Ammon's horn (tissue), 1 donor: ENCODE measurements around the gene DUS1L.
A peak's percentile ranks its signal among the peaks of the same experiment; 100 is the strongest.
"Not testable (repeated sequence)": the region's sequence is repeated elsewhere in the genome, so short reads cannot be mapped to it uniquely, and the experiment has no call there.

Experiments
- DNase-seq: peaks from one replicate; pipeline ENCODE4 v3.0.0-alpha.2; 2016; ENCODE audit warnings: low spot score

The DUS1L gene

GRCh38 chr17:82039695-82040299 lies 25.8 kb downstream of the DUS1L start:
- DNase-seq = no peak

GRCh38 chr17:82038796-82039409 lies 26.7 kb downstream of the DUS1L start:
- DNase-seq = not testable (repeated sequence)

- no peak for DNase-seq
Measured at GRCh38 chr17:82037889-82038195, 27.8 kb downstream of the DUS1L start.

GRCh38 chr17:82037092-82037888 lies 28.3 kb downstream of the DUS1L start, which contains the start of gene DCXR:
Gene DCXR (minus strand): TSS chr17:82037697. CDS start chr17:82037682, 15 bp downstream.
- DNase-seq = peak; percentile 99

GRCh38 chr17:82036634-82037091 lies 28.9 kb downstream of the DUS1L start:
- no peak for DNase-seq

GRCh38 chr17:82035956-82036633 lies 29.5 kb downstream of the DUS1L start:
- no peak for DNase-seq

GRCh38 chr17:82035488-82035887 lies 30.1 kb downstream of the DUS1L start:
- DNase-seq = no peak

- DNase-seq = no peak
Measured at GRCh38 chr17:82034371-82035011, 31.1 kb downstream of the DUS1L start.

GRCh38 chr17:82033359-82034085 lies 32.1 kb downstream of the DUS1L start:
- no peak for DNase-seq

- DNase-seq = no peak
Measured at GRCh38 chr17:82031885-82032627, 33.5 kb downstream of the DUS1L start.

- no peak for DNase-seq
Measured at GRCh38 chr17:82031303-82031884, 34.2 kb downstream of the DUS1L start, which contains the start of gene RAC3. Gene RAC3 (plus strand): TSS chr17:82031678. CDS start chr17:82031762, 84 bp downstream.

GRCh38 chr17:82030470-82031302 lies 34.9 kb downstream of the DUS1L start:
- peak; percentile 86 for DNase-seq

- DNase-seq = no peak
Measured at GRCh38 chr17:82029990-82030469, 35.6 kb downstream of the DUS1L start.

GRCh38 chr17:82029391-82029790 lies 36.2 kb downstream of the DUS1L start:
- DNase-seq = no peak

- no peak for DNase-seq
Measured at GRCh38 chr17:82028966-82029365, 36.6 kb downstream of the DUS1L start.

GRCh38 chr17:82028246-82028645 lies 37.4 kb downstream of the DUS1L start:
- no peak for DNase-seq

GRCh38 chr17:82025401-82026107 lies 40.0 kb downstream of the DUS1L start:
- no peak for DNase-seq

GRCh38 chr17:82024859-82025258 lies 40.7 kb downstream of the DUS1L start:
- DNase-seq = no peak
